GM21529 (cell line): Measurements from ENCODE around the gene TMEM116.
"Not testable (repeated sequence)": the region's sequence is repeated elsewhere in the genome, so short reads cannot be mapped to it uniquely, and the experiment has no call there.

Experiments
- ATAC-seq: cut with Tn5 transposase; IDR thresholded peaks from one replicate; pipeline ENCODE4 v1.9.1; 2021; ENCODE audit not compliant: unreplicated experiment

TMEM116 gene

DNA sequence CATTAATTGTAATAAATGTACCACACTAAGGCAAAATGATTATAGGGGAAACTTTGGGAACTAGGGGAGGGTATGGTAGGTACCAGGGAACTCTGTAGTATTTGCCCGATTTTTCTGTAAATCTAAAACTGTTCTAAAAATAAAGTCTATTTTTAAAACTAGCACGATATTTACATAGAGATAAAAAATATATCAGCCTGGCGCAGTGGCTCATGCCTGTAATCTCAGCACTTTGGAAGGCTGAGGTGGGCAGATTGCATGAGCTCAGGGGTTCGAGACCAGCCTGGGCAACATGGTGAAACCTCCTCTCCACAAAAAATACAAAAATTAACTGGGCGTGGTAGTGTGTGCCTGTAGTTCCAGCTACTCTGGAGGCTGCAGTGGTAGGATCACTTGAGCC is 32.4 kb downstream of the TMEM116 start:
- no peak for ATAC-seq

DNA sequence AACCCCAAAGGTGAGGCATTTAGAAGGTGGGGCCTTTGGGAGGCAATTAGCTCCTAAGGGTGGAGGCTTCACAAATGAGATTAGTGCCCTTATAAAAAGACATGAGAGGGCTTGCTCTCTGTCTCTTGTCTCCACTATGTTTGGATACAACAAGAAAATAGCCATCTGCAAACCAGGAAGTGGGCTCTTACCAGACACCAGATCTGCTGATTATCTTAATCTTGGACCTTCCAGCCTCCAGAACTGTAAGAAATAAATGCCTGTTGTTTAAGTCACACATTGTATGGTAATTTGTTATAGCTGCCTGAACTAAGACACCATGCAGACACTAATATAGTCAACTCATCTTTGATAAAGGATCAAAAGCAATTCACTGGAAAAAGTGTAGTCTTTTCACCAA is 34.4 kb downstream of the TMEM116 start:
- no peak for ATAC-seq

DNA sequence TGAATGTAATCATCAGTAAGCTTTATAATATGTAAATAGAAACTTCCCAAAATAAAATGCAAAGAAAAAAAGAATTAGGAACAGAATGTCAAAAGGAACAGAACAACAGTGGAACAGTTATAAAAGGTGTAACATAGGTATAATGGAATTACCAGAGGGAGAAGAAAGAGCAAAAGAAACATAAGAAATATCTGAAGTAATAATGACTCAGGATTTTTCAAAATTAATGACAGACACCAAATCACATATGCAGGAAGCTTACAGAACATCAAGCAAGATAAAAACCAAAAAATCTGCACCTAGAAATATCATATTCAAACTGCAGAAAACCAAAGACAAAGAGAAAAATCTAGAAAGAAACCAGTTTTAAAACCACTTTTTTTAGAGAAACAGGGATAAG is 36.1 kb downstream of the TMEM116 start:
- ATAC-seq = no peak

GRCh38 chr12:111976291-111976690 is 36.7 kb downstream of the TMEM116 start:
- no peak for ATAC-seq

DNA sequence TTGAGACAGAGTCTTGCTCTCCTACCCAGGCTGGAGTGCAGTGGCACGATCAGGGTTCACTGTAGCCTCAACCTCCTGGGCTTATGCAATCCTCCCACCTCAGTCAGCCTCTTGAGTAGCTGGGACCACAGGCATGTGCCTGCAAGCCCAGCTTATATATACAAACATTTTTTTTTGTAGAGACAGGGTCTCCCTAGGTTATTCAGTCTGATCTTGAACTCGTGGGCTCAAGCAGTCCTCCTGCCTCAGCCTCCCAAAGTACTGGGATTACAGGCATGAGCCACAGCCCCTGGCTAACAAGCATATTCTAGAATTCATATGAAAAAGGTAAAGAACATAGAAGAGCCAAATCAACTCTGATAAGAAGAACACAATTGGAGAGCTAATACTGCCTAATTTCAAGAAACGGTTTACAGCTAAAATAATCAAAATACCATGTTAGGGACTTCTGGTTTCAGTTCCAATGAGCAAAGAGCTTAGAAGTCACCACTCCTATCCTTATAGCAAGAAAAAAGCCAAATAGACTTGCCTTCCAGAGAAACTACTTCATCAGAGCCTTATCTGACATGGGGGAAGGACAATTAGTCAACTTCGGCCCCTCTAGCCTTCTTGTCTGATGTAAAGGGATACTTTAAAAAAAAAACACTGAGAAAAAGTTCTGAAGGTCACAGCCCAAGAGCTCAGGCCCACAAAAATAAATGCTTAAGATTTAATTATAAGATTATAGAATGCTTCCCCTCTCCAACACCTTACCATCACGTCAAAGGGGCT is 37.6 kb downstream of the TMEM116 start:
- ATAC-seq = no peak

DNA sequence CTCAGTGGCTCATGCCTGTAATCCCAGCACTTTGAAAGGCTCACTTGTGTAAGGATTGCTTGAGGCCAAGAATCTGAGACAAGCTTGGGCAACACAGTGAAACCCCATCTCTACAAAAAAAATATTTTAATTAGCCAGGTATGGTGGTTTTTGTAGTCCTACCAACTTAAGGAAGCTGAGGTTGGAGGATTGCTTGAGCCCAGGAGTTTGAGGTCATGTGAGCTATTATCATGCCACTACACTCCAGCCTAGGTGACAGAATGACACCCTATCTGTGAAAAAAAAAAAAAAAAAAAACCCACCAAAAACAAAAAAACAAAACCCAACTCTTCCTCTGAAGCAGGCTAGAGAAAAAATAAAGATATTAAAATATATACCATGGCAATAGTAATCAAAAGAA is 41.2 kb downstream of the TMEM116 start:
- no peak for ATAC-seq

DNA sequence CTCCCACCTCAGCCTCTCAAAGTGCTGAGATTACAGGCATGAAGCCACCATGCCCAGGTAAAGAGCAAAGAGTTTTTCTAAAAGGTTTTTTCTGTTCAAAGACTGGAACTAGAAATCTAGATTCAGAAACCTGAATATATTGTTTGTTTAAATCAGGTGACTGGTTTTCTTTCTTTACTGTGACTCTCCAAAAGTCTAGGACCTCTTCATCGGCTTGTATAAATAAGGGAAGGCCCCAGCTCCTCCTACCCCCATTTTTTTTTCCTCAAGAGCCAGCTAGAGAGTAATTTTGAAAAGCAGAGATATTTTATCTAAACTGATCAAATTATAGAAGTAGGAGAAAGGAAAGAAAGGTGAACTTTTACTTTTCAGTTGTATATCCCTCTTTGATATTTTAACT is 48.0 kb downstream of the TMEM116 start:
- ATAC-seq = no peak

DNA sequence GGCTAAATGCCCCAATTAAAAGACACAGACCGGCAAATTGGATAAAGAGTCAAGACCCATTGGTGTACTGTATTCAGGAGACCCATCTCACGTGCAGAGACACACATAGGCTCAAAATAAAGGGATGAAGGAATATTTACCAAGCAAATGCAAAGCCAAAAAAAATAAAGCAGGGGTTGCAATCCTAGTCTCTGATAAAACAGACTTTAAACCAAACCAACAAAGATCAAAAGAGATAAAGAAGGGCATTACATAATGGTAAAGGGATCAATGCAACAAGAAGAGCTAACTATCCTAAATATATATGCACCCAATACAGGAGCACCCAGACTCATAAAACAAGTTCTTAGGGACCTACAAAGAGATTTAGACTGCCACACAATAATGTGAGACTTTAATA is 53.4 kb downstream of the TMEM116 start:
- ATAC-seq = not testable (repeated sequence)

DNA sequence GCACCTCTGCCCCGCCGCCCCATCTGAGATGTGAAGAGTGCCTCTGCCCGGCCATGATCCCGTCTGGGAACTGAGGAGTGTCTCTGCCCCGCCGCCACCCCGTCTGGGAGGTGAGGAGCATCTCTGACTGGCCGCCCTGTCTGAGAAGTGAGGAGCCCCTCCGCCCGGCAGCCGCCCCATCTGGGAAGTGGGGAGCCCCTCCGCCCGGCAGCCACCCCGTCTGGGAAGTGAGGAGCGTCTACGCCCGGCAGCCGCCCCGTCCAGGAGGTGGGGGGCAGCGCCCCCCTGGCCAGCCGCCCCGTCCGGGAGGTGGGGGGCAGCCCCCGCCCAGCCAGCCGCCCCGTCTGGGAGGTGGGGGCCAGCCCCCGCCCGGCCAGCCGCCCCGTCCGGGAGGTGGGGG is 55.7 kb downstream of the TMEM116 start:
- ATAC-seq = not testable (repeated sequence)

- ATAC-seq = no peak
Observed at GRCh38 chr12:111954969-111955368, 58.0 kb downstream of the TMEM116 start.

DNA sequence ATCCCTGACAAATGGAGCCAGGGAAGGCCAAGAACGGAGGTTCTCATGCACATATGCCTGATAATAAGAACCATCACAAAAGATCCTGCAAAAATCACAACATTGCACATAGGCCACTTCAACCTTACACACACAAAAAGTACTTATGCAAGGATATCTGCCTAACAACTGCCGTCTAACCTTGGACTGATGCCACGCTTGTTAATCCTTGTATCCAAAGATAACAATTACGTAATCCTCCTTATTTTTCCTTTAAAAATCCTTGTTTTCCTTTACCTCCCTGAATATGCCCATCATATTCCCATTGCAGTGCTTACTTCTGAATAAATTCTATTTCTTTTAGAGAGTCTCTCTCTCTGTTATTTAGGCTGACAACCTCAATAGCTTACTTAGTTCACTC is 59.5 kb downstream of the TMEM116 start:
- ATAC-seq = no peak

DNA sequence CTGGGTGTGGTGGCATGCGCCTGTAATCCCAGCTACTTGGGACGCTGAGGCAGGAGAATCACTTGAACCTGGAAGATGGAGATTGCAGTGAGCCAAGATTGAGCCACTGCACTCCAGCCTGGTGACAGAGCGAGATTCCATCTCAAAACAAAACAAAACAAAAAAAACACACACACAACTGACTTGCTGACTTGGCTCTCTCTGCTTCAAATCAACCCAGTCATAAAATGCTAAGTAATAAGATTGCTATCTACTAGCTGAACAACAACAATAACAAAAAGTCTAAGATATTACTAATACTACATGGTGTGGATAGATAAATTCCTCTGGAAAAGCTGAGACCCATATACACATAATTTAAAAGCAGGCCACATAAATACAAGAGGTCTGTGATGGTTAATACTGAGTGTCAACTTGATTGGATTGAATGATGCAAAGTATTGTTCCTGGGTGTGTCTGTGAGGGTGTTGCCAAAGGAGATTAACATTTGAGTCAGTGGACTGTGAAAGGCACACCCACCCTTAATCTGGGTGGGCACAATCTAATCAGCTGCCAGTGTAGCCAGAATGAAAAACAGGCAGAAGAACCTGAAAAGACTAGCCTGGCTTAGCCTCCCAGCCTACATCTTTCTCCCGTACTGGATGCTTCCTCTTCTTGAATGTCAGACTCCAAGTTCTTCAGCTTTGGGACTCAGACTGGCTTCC is 60.7 kb downstream of the TMEM116 start:
- ATAC-seq = not testable (repeated sequence)

GRCh38 chr12:111950961-111951676 is 61.8 kb downstream of the TMEM116 start:
- ATAC-seq = not testable (repeated sequence)

DNA sequence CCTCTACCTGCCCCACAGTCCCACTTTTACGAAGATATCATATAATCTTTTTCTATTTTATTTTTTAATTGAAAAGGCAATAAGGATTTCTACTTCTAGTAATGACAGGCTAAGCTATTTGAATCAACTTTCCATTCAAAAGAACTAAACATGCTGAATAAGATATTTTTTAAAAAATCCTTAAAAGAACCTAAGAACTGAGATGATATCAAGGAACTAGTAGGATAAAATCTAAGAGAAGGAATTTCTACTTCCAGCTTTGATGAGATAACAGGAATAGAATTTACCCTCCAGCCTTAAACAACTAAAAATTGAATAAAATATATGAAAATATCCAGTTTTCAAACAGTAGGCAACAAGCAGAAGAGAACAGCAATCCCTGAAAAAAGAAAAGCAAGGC is 69.0 kb downstream of the TMEM116 start:
- no peak for ATAC-seq

GRCh38 chr12:111942557-111942956 is 70.4 kb downstream of the TMEM116 start:
- no peak for ATAC-seq

DNA sequence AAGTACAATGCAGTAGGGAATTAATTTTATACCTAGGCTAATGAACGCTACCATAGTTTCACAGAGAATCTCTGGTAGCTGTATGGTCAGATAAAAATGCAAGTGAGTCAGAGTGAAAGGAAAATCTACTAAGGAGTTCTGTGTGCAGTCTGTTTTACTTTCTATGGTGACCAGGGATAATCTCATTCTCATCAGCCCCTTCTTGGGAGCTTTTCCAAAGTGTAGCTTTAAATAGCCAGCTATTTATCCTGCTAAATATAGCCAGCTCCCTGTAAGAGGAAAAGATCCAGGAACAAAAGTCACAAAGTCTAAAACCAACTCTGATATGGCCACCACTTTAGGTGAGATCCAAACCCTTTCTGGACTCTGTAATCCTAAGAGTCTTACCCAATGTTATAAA is 75.5 kb downstream of the TMEM116 start:
- no peak for ATAC-seq

DNA sequence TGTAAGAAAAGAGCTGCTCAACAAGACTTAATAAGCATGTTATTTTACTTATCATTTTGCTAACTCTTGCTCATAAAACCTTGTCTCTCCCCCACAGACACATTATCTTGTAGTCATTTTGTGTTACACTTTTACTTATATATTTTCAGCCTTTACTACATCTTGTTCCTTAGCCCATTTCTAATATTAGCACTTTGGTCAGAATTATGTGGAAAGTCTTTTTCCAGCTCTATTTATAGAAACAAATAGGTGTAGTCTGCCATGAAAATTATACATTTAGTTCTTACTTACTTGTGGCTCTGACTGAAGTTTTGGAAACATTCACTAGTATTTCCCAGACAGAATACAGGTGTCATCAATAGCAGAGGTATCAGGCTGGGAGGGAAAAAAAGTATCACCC is 76.1 kb downstream of the TMEM116 start:
- no peak for ATAC-seq

DNA sequence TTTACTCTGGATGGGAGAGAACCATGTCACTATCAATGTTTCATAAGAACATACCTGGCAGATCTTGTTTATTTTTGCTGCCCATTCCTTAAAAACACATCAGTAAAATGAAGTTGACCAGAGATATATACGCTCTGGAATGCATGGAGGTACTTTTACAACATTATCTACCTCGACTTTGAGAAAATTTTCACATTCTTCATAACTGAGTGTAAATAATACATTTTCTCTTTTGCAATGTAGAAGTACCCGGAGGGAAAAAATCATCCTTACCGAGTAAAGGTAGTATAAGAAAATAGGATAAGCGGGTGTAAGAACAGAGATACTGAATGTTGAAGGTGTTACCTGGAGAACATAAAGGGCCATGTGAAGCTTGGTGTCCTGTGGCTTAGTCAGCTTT is 80.7 kb downstream of the TMEM116 start:
- ATAC-seq = no peak

DNA sequence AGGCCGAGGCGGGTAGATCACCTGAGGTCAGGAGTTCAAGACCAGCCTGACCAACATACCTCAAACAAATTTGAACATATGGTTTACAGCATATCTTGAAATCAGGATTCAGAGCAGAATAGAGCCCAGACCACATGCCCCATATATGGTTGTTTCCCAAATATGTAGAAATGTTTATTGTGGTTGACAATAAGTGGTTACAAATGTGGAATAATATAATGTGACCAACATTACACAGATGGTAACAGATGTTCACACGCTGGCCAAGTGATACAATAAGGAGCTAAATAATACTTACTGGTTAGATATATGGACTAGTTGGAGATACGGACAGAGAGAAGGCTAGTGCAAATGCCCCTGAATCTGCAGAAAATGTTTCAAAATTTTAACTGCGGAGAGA is 85.6 kb downstream of the TMEM116 start:
- ATAC-seq = no peak

GRCh38 chr12:111926631-111927030 is 86.3 kb downstream of the TMEM116 start:
- ATAC-seq = no peak

DNA sequence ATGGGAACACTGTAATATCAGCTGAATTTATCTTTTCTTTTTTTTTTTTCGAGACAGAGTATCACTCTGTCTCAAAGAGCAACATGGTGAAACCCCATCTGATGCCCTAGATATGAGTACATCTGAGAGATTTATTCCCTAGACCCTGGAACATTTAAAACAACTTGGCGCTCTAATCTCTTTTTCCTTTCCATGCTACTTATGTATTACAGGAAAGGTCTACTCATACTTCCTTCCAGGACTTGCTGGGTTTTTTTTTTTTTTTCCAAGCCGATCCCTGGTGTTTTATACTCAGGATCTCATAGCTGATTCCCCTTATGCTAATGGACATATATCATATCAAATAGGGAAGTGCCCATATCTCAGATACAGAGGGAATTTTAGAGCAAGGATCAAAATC is 87.8 kb downstream of the TMEM116 start:
- no peak for ATAC-seq

DNA sequence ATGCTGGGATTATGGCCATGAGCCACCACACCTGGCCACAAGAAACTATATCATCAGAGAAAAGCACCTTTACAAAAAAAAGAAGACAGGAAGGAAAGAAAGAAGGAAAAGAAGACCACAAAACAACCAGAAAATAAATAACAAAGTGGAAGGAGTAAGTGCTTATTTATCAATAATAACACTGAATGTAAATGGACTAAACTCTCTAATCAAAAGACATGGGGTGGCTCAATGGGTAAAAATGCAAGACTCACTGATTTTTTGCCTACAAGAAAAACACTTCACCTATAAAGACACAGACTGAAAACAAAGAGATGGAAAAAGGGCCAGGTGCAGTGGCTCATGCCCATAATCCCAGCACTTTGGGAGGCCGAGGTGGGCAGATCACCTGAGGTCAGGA is 105.2 kb downstream of the TMEM116 start:
- no peak for ATAC-seq
